CD14-positive monocyte (primary cell): ENCODE data around the gene TNS4. TPM values are rescaled to one million over a fixed set of nuclear protein-coding genes. Genes with fewer than 3 reads are reported as not detected.

Experiments
- DNase-seq, 3 donors: peaks; one replicate each; pipeline ENCODE4 v3.0.0-alpha.2; 2011 to 2022
- H2AFZ ChIP-seq: 2 replicates; pipeline ENCODE4 v1.6.0; 2012; ENCODE audit warnings: mild to moderate bottlenecking, low read depth, low read length, inconsistent platforms; ENCODE audit not compliant: insufficient read depth, poor library complexity, severe bottlenecking
- H3K27ac ChIP-seq, 2 donors: 1 replicate in 1 of 2; 2 replicates in 1 of 2; pipeline ENCODE4 v1.5.1; 2012 to 2013; ENCODE audit warnings: low read length in 2 of 2, control low read depth in 1 of 2, inconsistent platforms in 1 of 2, low read depth in 1 of 2, mild to moderate bottlenecking in 1 of 2
- H3K27me3 ChIP-seq, 2 donors: one replicate each; pipeline versions ENCODE4 v1.6.0 to v1.6.1; 2011 to 2013; ENCODE audit warnings: low read length in 2 of 2; ENCODE audit not compliant: control insufficient read depth in 2 of 2, insufficient read depth in 2 of 2
- H3K36me3 ChIP-seq, 2 donors: replicated peaks in 1 of 2; 1 replicate in 1 of 2; 2 replicates in 1 of 2; pipeline versions ENCODE4 v1.5.1 to v1.6.1; 2012 to 2013; ENCODE audit warnings: low read length in 2 of 2, control low read depth in 1 of 2, inconsistent platforms in 1 of 2, mild to moderate bottlenecking in 1 of 2; ENCODE audit not compliant: insufficient read depth in 2 of 2, control insufficient read depth in 1 of 2
- H3K4me1 ChIP-seq, 2 donors: 1 replicate in 1 of 2; 2 replicates in 1 of 2; pipeline versions ENCODE4 v1.5.1 to v1.6.1; 2012 to 2013; ENCODE audit warnings: low read length in 2 of 2, control low read depth in 1 of 2, inconsistent platforms in 1 of 2, mild to moderate bottlenecking in 1 of 2, moderate library complexity in 1 of 2; ENCODE audit not compliant: insufficient read depth in 2 of 2, control insufficient read depth in 1 of 2
- H3K4me2 ChIP-seq: replicated peaks from 2 replicates; pipeline ENCODE3; 2012; ENCODE audit warnings: low read length, moderate library complexity, mild to moderate bottlenecking; ENCODE audit not compliant: poor library complexity, severe bottlenecking; ENCODE audit errors: extremely low read depth
- H3K4me3 ChIP-seq, 3 experiments: fragments of 200-600 bp in 1 of 3; sonication (generic) in 1 of 3; replicated peaks in 1 of 3; 1 replicate in 2 of 3; 2 replicates in 1 of 3; pipeline ENCODE4 v1.5.1; 2011 to 2013; ENCODE audit warnings: low read length in 3 of 3, mild to moderate bottlenecking in 3 of 3, control low read depth in 2 of 3, low read depth in 2 of 3, inconsistent platforms in 1 of 3, moderate library complexity in 1 of 3
- H3K79me2 ChIP-seq: 2 replicates; pipeline ENCODE4 v1.6.0; 2012; ENCODE audit warnings: mild to moderate bottlenecking, control low read depth, inconsistent platforms, low read length, moderate library complexity; ENCODE audit not compliant: insufficient read depth
- H3K9ac ChIP-seq: 2 replicates; pipeline ENCODE4 v1.6.0; 2017; ENCODE audit warnings: low read length, mild to moderate bottlenecking; ENCODE audit not compliant: insufficient read depth, poor library complexity, severe bottlenecking
- H3K9me3 ChIP-seq, 2 donors: replicated peaks in 1 of 2; 1 replicate in 1 of 2; 2 replicates in 1 of 2; pipeline versions ENCODE4 v1.5.1 to v1.6.1; 2012 to 2013; ENCODE audit warnings: low read length in 2 of 2, control low read depth in 1 of 2; ENCODE audit not compliant: control insufficient read depth in 1 of 2, insufficient read depth in 1 of 2
- H4K20me1 ChIP-seq: 2 replicates; pipeline ENCODE4 v1.6.0; 2012; ENCODE audit warnings: mild to moderate bottlenecking, low read length, control low read depth, moderate library complexity; ENCODE audit not compliant: insufficient read depth
- H3K27ac Mint-ChIP-seq, 7 donors: one replicate each; pipeline ENCODE4 v1.8.0; 2020; ENCODE audit warnings: mild to moderate bottlenecking in 7 of 7, mixed read lengths in 7 of 7, moderate library complexity in 6 of 7, inconsistent platforms in 2 of 7
- H3K27me3 Mint-ChIP-seq, 3 donors: one replicate each; pipeline ENCODE4 v1.8.0; 2021 to 2022; ENCODE audit warnings: low read depth in 3 of 3, mild to moderate bottlenecking in 3 of 3, mixed read lengths in 3 of 3, moderate library complexity in 3 of 3, inconsistent platforms in 1 of 3
- H3K36me3 Mint-ChIP-seq, 2 donors: one replicate each; pipeline ENCODE4 v1.8.0; 2020; ENCODE audit warnings: mixed read lengths in 2 of 2, inconsistent platforms in 1 of 2, mild to moderate bottlenecking in 1 of 2
- H3K4me1 Mint-ChIP-seq: one replicate; pipeline ENCODE4 v1.8.0; 2020; ENCODE audit warnings: mild to moderate bottlenecking, mixed read lengths
- H3K4me3 Mint-ChIP-seq, 2 donors: one replicate each; pipeline ENCODE4 v1.8.0; 2020; ENCODE audit warnings: mild to moderate bottlenecking in 2 of 2, mixed read lengths in 2 of 2, moderate library complexity in 1 of 2
- H3K9me3 Mint-ChIP-seq, 7 donors: one replicate each; pipeline ENCODE4 v1.8.0; 2020 to 2022; ENCODE audit warnings: mixed read lengths in 7 of 7, mild to moderate bottlenecking in 6 of 7, moderate library complexity in 6 of 7, inconsistent platforms in 2 of 7
- WGBS: methylation state at CpG from one replicate; pipeline ENCODE4 v1.1.5; 2013; ENCODE audit warnings: missing lambda C conversion rate; ENCODE audit not compliant: insufficient coverage; 5-methylcytosine and 5-hydroxymethylcytosine counted together
- intact Hi-C, 2 donors: fragments of 100-400 bp; cut with micrococcal nuclease; formaldehyde crosslinking; loops; one replicate each; pipeline versions ENCODE4 v1.15.0 to v1.15.1; 2023
- polyA plus RNA-seq, 3 donors: library from polyadenylated mRNA; depleted of rRNA in 1 of 3; unstranded in 2 of 3; stranded (reverse) in 1 of 3; fragments of 300-500 nt in 2 of 3; fragments of >200 nt in 1 of 3; fragmentation: Illumina TruSeq in 2 of 3; gene quantifications; 1 replicate in 2 of 3; 2 replicates in 1 of 3; pipeline ENCODE4 v1.2.3, GENCODE V29; 2012 to 2021
- TF ChIP-seq, protein P1 (sequence below): fragments of 200-600 bp; IDR thresholded peaks from one replicate; pipeline ENCODE4 v1.8.0; 2022; ENCODE audit warnings: antibody characterized with exemption, mild to moderate bottlenecking

Gene TNS4
- polyA plus RNA-seq, 3 donors, result not detected

DNA sequence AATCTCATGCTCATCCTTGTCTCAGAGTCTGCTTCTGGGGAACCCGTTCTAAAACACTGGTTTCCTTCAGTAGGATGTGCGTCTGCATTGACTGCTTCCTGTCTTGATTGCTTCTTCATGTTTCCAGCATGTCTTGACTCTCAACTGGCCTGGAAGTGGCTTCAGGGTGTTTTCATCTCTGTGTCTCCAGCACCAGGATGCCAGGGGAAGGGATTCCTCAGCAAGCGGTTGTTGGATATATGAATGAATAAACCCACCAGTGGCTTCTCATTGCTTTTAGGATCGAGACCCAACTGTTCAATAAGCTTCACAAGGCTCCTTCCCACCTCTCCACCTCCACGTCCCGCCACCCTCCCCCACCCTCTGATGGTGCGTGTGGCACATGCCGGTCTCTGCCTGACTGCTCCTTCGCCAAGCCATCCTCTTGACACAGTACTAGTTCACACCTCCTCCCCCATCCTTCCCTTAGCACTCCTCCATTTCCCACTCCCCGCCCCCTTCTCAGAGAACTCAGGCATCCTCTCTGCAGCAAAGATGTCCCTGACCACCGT, 14.1 kb upstream of the TNS4 start:
- 32% methylated on average over 10 of the region's 11 CpGs for WGBS
- Histone ChIP-seq H3K36me3 (no peaks in the 10 kb centered on the region), H4K20me1 (no peaks in the 10 kb centered on the region), H3K9ac (no peak overlapping the region), H3K4me2 (no peak overlapping the region), H3K27ac (no peak overlapping the region), H3K4me3 (no peak overlapping the region), H3K9me3 (no peaks in the 10 kb centered on the region), H3K27me3 (peaks cover 21 to 49% of the 10 kb centered on the region in 2 donors), H2AFZ (no peak overlapping the region), H3K4me1 (peaks cover 9 to 14% of the 10 kb centered on the region in 2 donors), H3K79me2 (no peaks in the 10 kb centered on the region)
- H3K4me1 Mint-ChIP-seq, result peaks cover 27% of the 10 kb centered on the region
- TF ChIP-seq, protein P1, sequence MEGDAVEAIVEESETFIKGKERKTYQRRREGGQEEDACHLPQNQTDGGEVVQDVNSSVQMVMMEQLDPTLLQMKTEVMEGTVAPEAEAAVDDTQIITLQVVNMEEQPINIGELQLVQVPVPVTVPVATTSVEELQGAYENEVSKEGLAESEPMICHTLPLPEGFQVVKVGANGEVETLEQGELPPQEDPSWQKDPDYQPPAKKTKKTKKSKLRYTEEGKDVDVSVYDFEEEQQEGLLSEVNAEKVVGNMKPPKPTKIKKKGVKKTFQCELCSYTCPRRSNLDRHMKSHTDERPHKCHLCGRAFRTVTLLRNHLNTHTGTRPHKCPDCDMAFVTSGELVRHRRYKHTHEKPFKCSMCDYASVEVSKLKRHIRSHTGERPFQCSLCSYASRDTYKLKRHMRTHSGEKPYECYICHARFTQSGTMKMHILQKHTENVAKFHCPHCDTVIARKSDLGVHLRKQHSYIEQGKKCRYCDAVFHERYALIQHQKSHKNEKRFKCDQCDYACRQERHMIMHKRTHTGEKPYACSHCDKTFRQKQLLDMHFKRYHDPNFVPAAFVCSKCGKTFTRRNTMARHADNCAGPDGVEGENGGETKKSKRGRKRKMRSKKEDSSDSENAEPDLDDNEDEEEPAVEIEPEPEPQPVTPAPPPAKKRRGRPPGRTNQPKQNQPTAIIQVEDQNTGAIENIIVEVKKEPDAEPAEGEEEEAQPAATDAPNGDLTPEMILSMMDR, result no peak
- intact Hi-C loops, result no loop called here
- DNase-seq, result no peak
- no peak overlapping the region for H3K27ac Mint-ChIP-seq
- peaks cover 52 to 82% (median 78%) of the 10 kb centered on the region in 3 donors for H3K27me3 Mint-ChIP-seq
- H3K9me3 Mint-ChIP-seq, result peaks cover 0 to 5% (median 2%) of the 10 kb centered on the region in 7 donors
- H3K4me3 Mint-ChIP-seq, result peak overlapping the region in 1 of 2 donors; percentile 70
- H3K36me3 Mint-ChIP-seq, result no peaks in the 10 kb centered on the region

DNA sequence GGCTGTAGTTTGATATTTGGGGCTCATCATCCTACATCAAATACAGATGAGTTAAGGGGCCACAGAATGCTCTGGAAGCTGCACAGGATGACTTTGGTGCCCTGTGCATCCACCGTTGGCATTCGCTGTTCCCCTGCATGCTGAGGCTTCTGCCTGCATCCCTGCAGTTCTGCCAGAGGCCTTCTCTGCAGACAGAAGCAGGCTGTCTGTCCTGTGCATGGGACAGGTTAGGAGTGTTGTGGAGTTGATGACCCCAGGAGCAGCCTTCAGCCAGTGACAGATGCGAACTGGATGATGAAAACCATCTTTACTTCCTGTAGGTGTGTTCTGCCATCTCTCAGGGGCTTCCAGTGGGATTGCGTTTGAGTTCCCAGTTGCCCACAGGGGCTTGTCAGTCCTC, 13.6 kb upstream of the TNS4 start:
- Mint-ChIP-seq H3K4me1 (peaks cover 27% of the 10 kb centered on the region), H3K27ac (no peak overlapping the region), H3K27me3 (peaks cover 51 to 82% (median 76%) of the 10 kb centered on the region in 3 donors), H3K9me3 (peaks cover 0 to 5% (median 2%) of the 10 kb centered on the region in 7 donors), H3K36me3 (no peaks in the 10 kb centered on the region), H3K4me3 (peak overlapping the region in 1 of 2 donors; percentile 67)
- H3K27me3 ChIP-seq, result peaks cover 21 to 49% of the 10 kb centered on the region in 2 donors
- H3K9ac ChIP-seq, result no peak overlapping the region
- no peak overlapping the region for H2AFZ ChIP-seq
- TF ChIP-seq, protein P1, result no peak
- no peak overlapping the region for H3K4me3 ChIP-seq
- H4K20me1 ChIP-seq, result no peaks in the 10 kb centered on the region
- no peaks in the 10 kb centered on the region for H3K9me3 ChIP-seq
- H3K27ac ChIP-seq, result no peak overlapping the region
- H3K79me2 ChIP-seq, result no peaks in the 10 kb centered on the region
- peaks cover 9 to 14% of the 10 kb centered on the region in 2 donors for H3K4me1 ChIP-seq
- intact Hi-C loops, result no loop called here
- no peak overlapping the region for H3K4me2 ChIP-seq
- WGBS, result 80% methylated on average over 3 of the region's 4 CpGs
- no peak for DNase-seq
- H3K36me3 ChIP-seq, result no peaks in the 10 kb centered on the region
